Measurements from ENCODE around the gene PHC2. TPM values are rescaled to one million over a fixed set of nuclear protein-coding genes. Genes with fewer than 3 reads are reported as not detected.

The PHC2 gene
- total RNA-seq, 4 donors from 2014 or later: 109 to 214 (median 150) TPM

DNA sequence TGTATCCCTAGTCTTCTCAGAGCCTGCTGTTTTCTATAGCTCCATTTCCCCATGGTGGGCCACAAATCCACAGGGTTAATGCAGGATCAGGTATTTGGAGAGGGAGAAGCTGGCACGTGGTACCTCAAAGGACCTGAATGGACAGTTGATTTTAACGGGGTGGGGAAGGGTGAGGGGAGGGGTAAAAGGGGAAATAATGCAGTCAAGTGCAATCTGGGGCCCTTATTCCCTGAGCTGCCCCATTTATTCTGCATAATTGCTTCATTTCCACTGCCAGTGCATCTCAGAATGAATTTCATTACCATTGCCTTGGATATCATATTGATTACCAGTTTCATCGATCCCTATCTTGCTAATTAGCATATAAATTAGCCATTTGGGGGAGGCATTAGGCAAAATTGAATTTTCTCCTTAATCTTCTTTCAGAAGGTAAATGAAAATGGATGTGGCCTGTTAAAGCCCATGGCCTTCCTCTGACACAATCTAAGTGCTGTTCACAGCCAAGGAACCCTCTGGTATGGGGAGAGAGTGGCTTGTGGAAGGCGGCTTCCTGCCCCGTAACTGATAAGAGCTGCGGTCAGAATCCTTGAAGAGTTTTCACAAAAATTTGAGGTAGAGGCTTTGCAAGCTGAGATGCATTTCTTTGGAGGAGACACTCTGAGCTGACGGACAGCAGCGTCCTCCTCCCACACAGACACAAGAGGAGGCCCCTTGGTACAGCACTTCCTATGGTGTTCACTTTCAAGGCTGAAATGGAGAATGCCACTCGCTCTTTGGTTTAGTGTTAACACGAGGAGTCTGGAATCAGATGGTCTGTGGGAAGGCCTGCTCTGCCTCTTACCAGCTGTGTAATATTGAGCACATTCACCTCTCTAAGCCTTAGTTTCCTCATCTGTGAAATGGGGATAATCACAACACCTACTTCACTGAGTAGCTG lies 34.4 kb downstream of the PHC2 start:
- no peak for TF ChIP-seq CTCF (IDR thresholded peaks at IDR 0.05)
- DNase-seq (ENCODE audit: low spot score) (no peak), ATAC-seq (ENCODE audit: low FRiP score) (no peak)

DNA sequence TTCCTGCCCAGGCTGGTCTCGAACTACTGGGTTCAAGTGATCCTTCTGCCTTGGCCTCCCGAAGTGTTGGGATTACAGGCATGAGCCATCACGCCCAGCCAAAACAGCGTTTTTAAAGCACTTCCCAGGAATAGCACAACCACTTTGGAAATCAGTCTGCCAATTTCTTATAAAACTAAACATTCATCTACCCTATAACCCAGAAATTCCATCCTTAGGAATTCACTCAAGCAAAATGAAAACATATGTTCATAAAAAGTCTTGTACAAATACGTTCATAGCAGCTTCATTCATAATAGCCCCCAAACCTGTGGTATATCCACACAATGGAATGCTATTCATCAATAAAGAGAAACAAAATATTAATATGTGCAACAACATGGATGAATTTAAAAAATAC lies 36.1 kb downstream of the PHC2 start:
- ATAC-seq (ENCODE audit: low FRiP score) (no peak), DNase-seq (ENCODE audit: low spot score) (no peak)
- no peak for TF ChIP-seq CTCF (IDR thresholded peaks at IDR 0.05)

GRCh38 chr1:33393991-33394390 lies 36.9 kb downstream of the PHC2 start:
- no peak for ATAC-seq (ENCODE audit: low FRiP score)
- no peak for TF ChIP-seq CTCF (IDR thresholded peaks at IDR 0.05)
- DNase-seq (ENCODE audit: low spot score): no peak

- ATAC-seq (ENCODE audit: low FRiP score): no peak
- DNase-seq (ENCODE audit: low spot score): no peak
Observed at GRCh38 chr1:33393524-33393923, 37.4 kb downstream of the PHC2 start.

GRCh38 chr1:33392639-33393038 lies 38.3 kb downstream of the PHC2 start:
- DNase-seq (ENCODE audit: low spot score) (no peak), ATAC-seq (ENCODE audit: low FRiP score) (no peak)

More at GRCh38 chr1:33393524-33393923, 37.4 kb downstream of the PHC2 start:
- no peak for TF ChIP-seq CTCF (IDR thresholded peaks at IDR 0.05)

GRCh38 chr1:33392206-33392605 lies 38.7 kb downstream of the PHC2 start:
- no peak for ATAC-seq (ENCODE audit: low FRiP score)
- no peak for DNase-seq (ENCODE audit: low spot score)
- no peak for TF ChIP-seq CTCF (IDR thresholded peaks at IDR 0.05)

More at GRCh38 chr1:33392639-33393038, 38.3 kb downstream of the PHC2 start:
- no peak for TF ChIP-seq CTCF (IDR thresholded peaks at IDR 0.05)

Data from omental fat pad (tissue), 4 donors.